GM23338 (cell line): Measurements from ENCODE around the gene DLG2.

Experiments
- CTCF ChIP-seq, 2 experiments: fragments of 200-600 bp in 1 of 2; sonication (generic) in 1 of 2; conservative IDR thresholded peaks; 2 replicates each; pipeline versions ENCODE4 v1.5.1 to v1.6.1; 2016 to 2017; ENCODE audit warnings: antibody characterized with exemption in 2 of 2, low read depth in 2 of 2, mild to moderate bottlenecking in 2 of 2, moderate library complexity in 1 of 2
- ETS1 ChIP-seq: IDR thresholded peaks from 2 replicates; pipeline ENCODE4 v1.6.1; 2016; ENCODE audit warnings: antibody characterized with exemption
- EZH2 ChIP-seq: fragments of 200-600 bp; sonication (generic); IDR thresholded peaks from one replicate; pipeline ENCODE4 v1.8.0; 2017; ENCODE audit warnings: antibody characterized with exemption, mild to moderate bottlenecking, low read depth; ENCODE audit not compliant: unreplicated experiment
- EZH2phosphoT487 ChIP-seq: fragments of 200-600 bp; sonication (generic); IDR thresholded peaks from one replicate; pipeline ENCODE4 v1.8.1; 2018; ENCODE audit warnings: antibody characterized with exemption; ENCODE audit not compliant: unreplicated experiment
- POLR2AphosphoS5 ChIP-seq: IDR thresholded peaks from 2 replicates; pipeline ENCODE4 v1.6.1; 2016; ENCODE audit warnings: antibody characterized with exemption, low read depth
- REST ChIP-seq: IDR thresholded peaks from one replicate; pipeline ENCODE4 v1.6.1; 2018; ENCODE audit warnings: antibody characterized with exemption; ENCODE audit not compliant: unreplicated experiment
- STAT1 ChIP-seq: IDR thresholded peaks from one replicate; pipeline ENCODE4 v1.6.1; 2016; ENCODE audit warnings: antibody characterized with exemption; ENCODE audit not compliant: unreplicated experiment

- TF ChIP-seq CTCF (conservative IDR thresholded peaks at IDR 0.05; ENCODE audit: low read depth in 2 of 2) (no peak), ETS1 (no peak), POLR2AphosphoS5 (no peak), EZH2 (no peak), REST (no peak), EZH2phosphoT487 (no peak), STAT1 (no peak)
Measured at GRCh38 chr11:83455356-83455755, 2171.8 kb downstream of the DLG2 start.
